ENCODE measurements around the gene MARCHF4.

- TF ChIP-seq CTCF (conservative IDR thresholded peaks at IDR 0.05; ENCODE audit: low read depth, low read length) (peak; percentile 18; the same call in 1 of the 2 replicates), RAD21 (IDR thresholded peaks at IDR 0.05; ENCODE audit: low read length) (0 out of 2 replicates have a peak, but pooled peaks have one; percentile 4), POLR2A (IDR thresholded peaks at IDR 0.05; ENCODE audit: low read depth, low read length) (no peak), NFE2L2 (IDR thresholded peaks at IDR 0.05; ENCODE audit: low read depth, low read length) (no peak), RFX5 (IDR thresholded peaks at IDR 0.05; ENCODE audit: low read depth, low read length) (no peak), MXI1 (IDR thresholded peaks at IDR 0.05; ENCODE audit: borderline replicate concordance, low read depth, low read length) (no peak), MAFK (IDR thresholded peaks at IDR 0.05; ENCODE audit: low read depth, low read length) (no peak), FOS (IDR thresholded peaks at IDR 0.05; ENCODE audit: low read depth, low read length) (no peak), RCOR1 (IDR thresholded peaks at IDR 0.05; ENCODE audit: insufficient replicate concordance, low read length) (no peak)
Observed at GRCh38 chr2:216339456-216340279, 32.6 kb downstream of the MARCHF4 start.

All from IMR-90 (cell line).